PC-9 (cell line): Measurements from ENCODE around the gene SRPRB.

Experiments
- EZH2 ChIP-seq: fragments of 200-600 bp; sonication (generic); IDR thresholded peaks from 2 replicates; pipeline ENCODE4 v1.8.0; 2017; ENCODE audit warnings: antibody characterized with exemption, low read depth
- TF ChIP-seq, protein P1 (sequence below): fragments of 200-600 bp; sonication (generic); conservative IDR thresholded peaks from 2 replicates; pipeline ENCODE4 v1.6.1; 2017; ENCODE audit warnings: mixed run types, antibody characterized with exemption, mild to moderate bottlenecking, moderate library complexity

DNA sequence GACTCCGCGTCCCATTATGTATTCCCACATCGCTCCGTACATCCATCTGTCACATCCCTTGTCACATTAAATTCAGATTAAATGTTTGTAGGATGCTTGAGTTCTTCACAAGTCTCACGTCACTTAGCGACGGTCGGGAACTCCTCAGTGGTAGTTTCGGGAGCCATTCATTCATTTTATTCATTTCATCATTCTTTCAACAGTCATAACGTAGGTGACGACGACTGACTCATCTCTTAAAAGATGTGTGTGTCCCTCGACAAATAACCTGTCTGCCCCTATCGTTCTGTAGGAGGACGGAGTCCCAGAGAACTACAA, 272 bp upstream of the SRPRB start:
- TF ChIP-seq, protein P1, sequence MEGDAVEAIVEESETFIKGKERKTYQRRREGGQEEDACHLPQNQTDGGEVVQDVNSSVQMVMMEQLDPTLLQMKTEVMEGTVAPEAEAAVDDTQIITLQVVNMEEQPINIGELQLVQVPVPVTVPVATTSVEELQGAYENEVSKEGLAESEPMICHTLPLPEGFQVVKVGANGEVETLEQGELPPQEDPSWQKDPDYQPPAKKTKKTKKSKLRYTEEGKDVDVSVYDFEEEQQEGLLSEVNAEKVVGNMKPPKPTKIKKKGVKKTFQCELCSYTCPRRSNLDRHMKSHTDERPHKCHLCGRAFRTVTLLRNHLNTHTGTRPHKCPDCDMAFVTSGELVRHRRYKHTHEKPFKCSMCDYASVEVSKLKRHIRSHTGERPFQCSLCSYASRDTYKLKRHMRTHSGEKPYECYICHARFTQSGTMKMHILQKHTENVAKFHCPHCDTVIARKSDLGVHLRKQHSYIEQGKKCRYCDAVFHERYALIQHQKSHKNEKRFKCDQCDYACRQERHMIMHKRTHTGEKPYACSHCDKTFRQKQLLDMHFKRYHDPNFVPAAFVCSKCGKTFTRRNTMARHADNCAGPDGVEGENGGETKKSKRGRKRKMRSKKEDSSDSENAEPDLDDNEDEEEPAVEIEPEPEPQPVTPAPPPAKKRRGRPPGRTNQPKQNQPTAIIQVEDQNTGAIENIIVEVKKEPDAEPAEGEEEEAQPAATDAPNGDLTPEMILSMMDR: no peak
- no peak for TF ChIP-seq EZH2
